ENCODE results near the gene RBM44.

The RBM44 gene

DNA sequence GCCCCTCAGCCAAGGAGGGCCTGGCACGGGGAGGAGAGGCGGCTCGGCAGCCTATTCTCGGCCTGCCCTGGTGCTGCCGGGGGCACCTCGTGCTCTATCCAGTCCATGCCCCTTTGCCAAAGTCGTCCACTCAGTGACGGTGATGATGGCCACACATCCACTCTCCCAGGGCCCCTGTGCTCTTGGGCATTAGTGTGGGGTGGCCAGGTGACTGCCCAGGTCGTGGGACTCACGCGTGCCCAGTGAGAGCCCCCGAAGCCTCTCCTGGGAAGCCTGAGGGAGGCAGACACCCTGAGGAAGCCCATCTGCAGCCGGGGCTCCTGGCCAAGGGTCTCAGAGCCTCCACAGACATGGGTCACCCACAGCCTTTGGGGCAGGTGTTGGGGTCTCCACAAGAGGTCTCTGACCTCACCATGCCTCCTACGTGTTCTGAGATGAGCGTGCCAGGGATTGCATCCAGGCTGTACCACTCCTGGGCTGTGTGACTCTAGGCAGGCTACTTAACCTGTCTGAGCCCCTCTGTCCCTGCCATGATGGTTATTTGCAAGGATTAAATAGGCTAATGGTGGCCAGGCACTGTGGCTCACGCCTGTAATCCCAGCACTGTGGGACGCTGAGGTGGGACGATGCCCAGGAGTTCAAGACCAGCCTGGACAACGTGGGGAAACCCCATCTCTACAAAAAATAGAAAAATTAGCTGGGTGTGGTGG lies 73.8 kb downstream of the RBM44 start:
- TF ChIP-seq, protein P1, sequence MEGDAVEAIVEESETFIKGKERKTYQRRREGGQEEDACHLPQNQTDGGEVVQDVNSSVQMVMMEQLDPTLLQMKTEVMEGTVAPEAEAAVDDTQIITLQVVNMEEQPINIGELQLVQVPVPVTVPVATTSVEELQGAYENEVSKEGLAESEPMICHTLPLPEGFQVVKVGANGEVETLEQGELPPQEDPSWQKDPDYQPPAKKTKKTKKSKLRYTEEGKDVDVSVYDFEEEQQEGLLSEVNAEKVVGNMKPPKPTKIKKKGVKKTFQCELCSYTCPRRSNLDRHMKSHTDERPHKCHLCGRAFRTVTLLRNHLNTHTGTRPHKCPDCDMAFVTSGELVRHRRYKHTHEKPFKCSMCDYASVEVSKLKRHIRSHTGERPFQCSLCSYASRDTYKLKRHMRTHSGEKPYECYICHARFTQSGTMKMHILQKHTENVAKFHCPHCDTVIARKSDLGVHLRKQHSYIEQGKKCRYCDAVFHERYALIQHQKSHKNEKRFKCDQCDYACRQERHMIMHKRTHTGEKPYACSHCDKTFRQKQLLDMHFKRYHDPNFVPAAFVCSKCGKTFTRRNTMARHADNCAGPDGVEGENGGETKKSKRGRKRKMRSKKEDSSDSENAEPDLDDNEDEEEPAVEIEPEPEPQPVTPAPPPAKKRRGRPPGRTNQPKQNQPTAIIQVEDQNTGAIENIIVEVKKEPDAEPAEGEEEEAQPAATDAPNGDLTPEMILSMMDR (conservative IDR thresholded peaks at IDR 0.05; ENCODE audit: low read depth, low read length) = no peak
- DNase-seq (ENCODE audit: low read depth) = no peak
- no peak overlapping the region for H3K4me3 ChIP-seq (ENCODE audit: low read depth, low read length)

- DNase-seq (ENCODE audit: low read depth) = no peak
- no peak overlapping the region for H3K4me3 ChIP-seq (ENCODE audit: low read depth, low read length)
- TF ChIP-seq, protein P1 (conservative IDR thresholded peaks at IDR 0.05; ENCODE audit: low read depth, low read length) = no peak
Measured at GRCh38 chr2:237873421-237873831, 74.8 kb downstream of the RBM44 start.

DNA sequence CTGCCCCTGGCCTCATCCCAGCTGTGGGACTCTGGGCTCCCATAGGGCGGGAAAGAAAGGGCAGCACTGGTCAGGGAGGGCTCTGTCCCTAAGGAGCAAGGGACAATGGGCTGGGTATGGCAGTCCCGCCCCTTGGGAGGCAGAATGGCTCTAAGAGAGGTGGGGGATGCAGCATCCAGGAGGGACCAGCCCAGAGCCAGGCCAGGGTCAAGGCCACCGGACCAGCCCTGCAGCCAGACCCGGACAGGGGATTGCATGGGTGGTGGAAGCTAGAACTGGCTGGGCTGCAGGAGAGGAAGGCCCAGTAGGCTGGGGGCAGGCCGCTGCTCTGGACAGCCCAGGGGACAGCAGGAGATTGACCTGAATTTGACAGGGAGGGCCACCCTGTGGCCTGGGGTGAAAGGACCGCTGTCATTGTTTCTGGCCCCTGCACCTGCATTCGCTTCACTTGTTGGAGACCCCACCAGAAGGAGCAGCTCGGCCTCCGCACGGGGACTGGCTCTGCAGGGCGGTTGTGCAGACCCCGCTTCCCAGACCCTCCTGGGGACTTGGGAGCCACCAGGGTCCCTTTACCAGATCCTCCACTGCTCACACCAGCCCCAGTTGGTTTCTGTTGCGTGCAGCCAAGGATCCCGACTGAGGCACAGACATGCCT lies 75.4 kb downstream of the RBM44 start:
- H3K4me3 ChIP-seq (ENCODE audit: low read depth, low read length) = no peak overlapping the region
- DNase-seq (ENCODE audit: low read depth) = no peak
- TF ChIP-seq, protein P1 (conservative IDR thresholded peaks at IDR 0.05; ENCODE audit: low read depth, low read length) = no peak

GRCh38 chr2:237874585-237875161 lies 76.1 kb downstream of the RBM44 start:
- DNase-seq (ENCODE audit: low read depth) = peak; percentile 63
- TF ChIP-seq, protein P1 (conservative IDR thresholded peaks at IDR 0.05; ENCODE audit: low read depth, low read length) = no peak
- H3K4me3 ChIP-seq (ENCODE audit: low read depth, low read length) = no peak overlapping the region

DNA sequence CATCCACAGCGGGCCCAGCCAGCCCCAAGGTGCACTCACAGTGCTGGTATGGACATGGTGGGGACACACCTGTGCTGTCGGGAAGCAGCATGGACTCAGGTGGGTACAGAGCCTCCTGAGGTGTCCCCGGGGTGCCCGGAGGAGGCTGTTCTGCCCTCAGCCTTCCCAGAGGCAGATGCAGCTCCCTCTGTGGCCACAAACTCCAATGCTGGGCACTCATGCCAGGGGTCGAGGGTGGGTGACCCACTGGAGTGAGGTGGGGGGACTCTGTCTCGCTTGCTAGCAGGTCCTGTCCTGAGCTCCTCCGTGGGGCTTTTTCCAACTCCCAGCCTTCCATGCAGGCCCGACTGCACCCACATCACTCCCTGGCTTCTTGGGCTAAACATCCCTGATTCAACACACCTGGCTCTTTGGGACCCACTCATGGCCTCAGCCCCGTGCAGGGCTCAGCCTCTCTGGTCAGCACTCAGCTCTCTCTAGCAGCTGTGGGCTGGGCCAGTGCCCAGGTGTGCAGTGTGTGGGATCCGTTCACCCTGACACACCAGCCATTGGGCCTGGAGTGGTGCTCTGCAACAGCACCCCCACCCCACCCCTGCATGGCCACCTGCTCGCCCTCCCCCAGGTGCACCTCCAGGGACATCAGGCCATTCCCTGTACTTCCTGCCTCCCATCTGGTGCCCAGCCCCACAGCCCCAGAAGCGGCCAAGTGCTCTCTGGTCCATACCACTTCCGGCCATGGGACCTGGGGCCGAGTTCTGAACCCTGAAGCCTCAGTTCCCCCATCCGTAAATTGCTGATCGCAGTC lies 76.9 kb downstream of the RBM44 start:
- TF ChIP-seq, protein P1 (conservative IDR thresholded peaks at IDR 0.05; ENCODE audit: low read depth, low read length) = no peak
- DNase-seq (ENCODE audit: low read depth) = no peak
- H3K4me3 ChIP-seq (ENCODE audit: low read depth, low read length) = no peak overlapping the region

DNA sequence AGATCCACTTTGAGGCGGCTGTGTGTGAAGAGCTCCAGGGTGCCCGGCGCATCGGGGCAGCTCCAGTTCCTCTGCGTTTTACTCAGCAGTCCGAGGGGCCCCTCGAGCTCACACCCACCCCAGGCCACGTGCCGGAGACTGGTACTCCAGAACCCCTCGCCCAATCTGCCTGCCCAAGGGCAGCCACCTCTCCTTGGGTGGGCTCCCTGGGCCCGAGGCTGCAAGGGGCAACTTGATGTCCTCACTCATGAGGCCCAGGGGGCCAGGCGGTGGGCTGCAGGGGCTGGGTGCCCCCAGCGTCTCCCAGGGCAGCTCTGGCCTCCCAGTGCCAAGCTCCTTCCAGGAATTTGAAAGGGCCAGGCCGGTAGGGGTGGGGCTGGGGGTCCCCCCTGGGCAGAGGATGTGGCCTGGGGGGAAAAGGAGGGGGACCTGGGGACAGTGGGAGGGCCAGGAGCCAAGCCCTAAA lies 77.5 kb downstream of the RBM44 start:
- TF ChIP-seq, protein P1 (conservative IDR thresholded peaks at IDR 0.05; ENCODE audit: low read depth, low read length) = no peak
- no peak overlapping the region for H3K4me3 ChIP-seq (ENCODE audit: low read depth, low read length)
- DNase-seq (ENCODE audit: low read depth) = no peak

Data from choroid plexus epithelial cell (primary cell).